Liver (tissue), 9 donors: ENCODE results near the gene PNO1. TPM values are rescaled to one million over a fixed set of nuclear protein-coding genes. Genes with fewer than 3 reads are reported as not detected.

Experiments used
- DNase-seq: peaks from one replicate; pipeline ENCODE4 v3.0.0-alpha.2; 2017; ENCODE audit warnings: low spot score
- H3K27ac ChIP-seq, 2 donors: one replicate each; pipeline ENCODE4 v1.7.0; 2013; ENCODE audit warnings: inconsistent platforms in 2 of 2, low read length in 2 of 2, control low read depth in 1 of 2, low read depth in 1 of 2, mild to moderate bottlenecking in 1 of 2
- H3K27me3 ChIP-seq, 4 donors: one replicate each; pipeline versions ENCODE4 v1.6.1 to v1.7.0; 2013; ENCODE audit warnings: low read length in 3 of 4, inconsistent platforms in 1 of 4, mild to moderate bottlenecking in 1 of 4, moderate library complexity in 1 of 4; ENCODE audit not compliant: control insufficient read depth in 4 of 4, insufficient read depth in 4 of 4
- H3K36me3 ChIP-seq, 4 donors: one replicate each; pipeline versions ENCODE4 v1.6.1 to v1.7.0; 2013; ENCODE audit warnings: low read length in 3 of 4, mild to moderate bottlenecking in 3 of 4, low read depth in 1 of 4, moderate library complexity in 1 of 4; ENCODE audit not compliant: control insufficient read depth in 4 of 4, insufficient read depth in 3 of 4
- H3K4me1 ChIP-seq, 4 donors: one replicate each; pipeline versions ENCODE4 v1.6.1 to v1.7.0; 2013; ENCODE audit warnings: low read length in 3 of 4, mild to moderate bottlenecking in 3 of 4, moderate library complexity in 1 of 4; ENCODE audit not compliant: control insufficient read depth in 4 of 4, insufficient read depth in 4 of 4
- H3K4me3 ChIP-seq, 3 donors: one replicate each; pipeline versions ENCODE4 v1.6.1 to v1.7.0; 2013; ENCODE audit warnings: low read length in 3 of 3, control low read depth in 1 of 3, low read depth in 1 of 3, mild to moderate bottlenecking in 1 of 3
- H3K9ac ChIP-seq, 2 donors: one replicate each; pipeline ENCODE4 v1.7.0; 2013; ENCODE audit warnings: low read length in 2 of 2, mild to moderate bottlenecking in 2 of 2, moderate library complexity in 2 of 2, control low read depth in 1 of 2, low read depth in 1 of 2
- H3K9me3 ChIP-seq, 4 donors: one replicate each; pipeline versions ENCODE4 v1.6.1 to v1.7.0; 2013; ENCODE audit warnings: low read length in 3 of 4; ENCODE audit not compliant: control insufficient read depth in 4 of 4
- EGR1 ChIP-seq, 2 donors: IDR thresholded peaks; 2 replicates each; pipeline ENCODE4 v1.6.1; 2016 to 2018; ENCODE audit warnings: antibody characterized with exemption in 2 of 2, low read depth in 2 of 2
- FOXA1 ChIP-seq: IDR thresholded peaks from 2 replicates; pipeline ENCODE4 v1.6.1; 2016; ENCODE audit warnings: antibody characterized with exemption
- FOXA2 ChIP-seq: IDR thresholded peaks from 2 replicates; pipeline ENCODE4 v1.6.1; 2016; ENCODE audit warnings: antibody characterized with exemption
- GABPA ChIP-seq, 2 donors: IDR thresholded peaks in 1 of 2; conservative IDR thresholded peaks in 1 of 2; 2 replicates each; pipeline ENCODE4 v1.6.1; 2016; ENCODE audit warnings: antibody characterized with exemption in 2 of 2, mild to moderate bottlenecking in 1 of 2, moderate library complexity in 1 of 2
- HNF4A ChIP-seq, 2 donors: conservative IDR thresholded peaks; 2 replicates each; pipeline ENCODE4 v1.6.1; 2016; ENCODE audit warnings: antibody characterized with exemption in 2 of 2, mild to moderate bottlenecking in 2 of 2
- HNF4G ChIP-seq: IDR thresholded peaks from 2 replicates; pipeline ENCODE4 v1.6.1; 2016; ENCODE audit warnings: antibody characterized with exemption
- JUND ChIP-seq, 2 donors: IDR thresholded peaks; 2 replicates each; pipeline ENCODE4 v1.6.1; 2016; ENCODE audit warnings: antibody characterized with exemption in 2 of 2
- MAX ChIP-seq: IDR thresholded peaks from 2 replicates; pipeline ENCODE4 v1.6.1; 2016; ENCODE audit warnings: antibody characterized with exemption
- NR2F2 ChIP-seq: IDR thresholded peaks from 2 replicates; pipeline ENCODE4 v1.6.1; 2016; ENCODE audit warnings: antibody characterized with exemption
- RAD21 ChIP-seq, 2 donors: IDR thresholded peaks; 2 replicates each; pipeline ENCODE4 v1.6.1; 2016; ENCODE audit warnings: antibody characterized with exemption in 2 of 2, mild to moderate bottlenecking in 2 of 2
- RXRA ChIP-seq, 2 donors: IDR thresholded peaks; 2 replicates each; pipeline ENCODE4 v1.6.1; 2017 to 2018; ENCODE audit warnings: antibody characterized with exemption in 2 of 2, mild to moderate bottlenecking in 1 of 2
- SP1 ChIP-seq: IDR thresholded peaks from 2 replicates; pipeline ENCODE4 v1.6.1; 2018; ENCODE audit warnings: antibody characterized with exemption, mild to moderate bottlenecking
- TAF1 ChIP-seq: conservative IDR thresholded peaks from 2 replicates; pipeline ENCODE4 v1.6.1; 2016; ENCODE audit warnings: antibody characterized with exemption, mild to moderate bottlenecking
- YY1 ChIP-seq: IDR thresholded peaks from 2 replicates; pipeline ENCODE4 v1.6.1; 2016; ENCODE audit warnings: antibody characterized with exemption, mild to moderate bottlenecking
- ZBTB33 ChIP-seq: IDR thresholded peaks from 2 replicates; pipeline ENCODE4 v1.6.1; 2016; ENCODE audit warnings: antibody characterized with exemption
- WGBS: extraction: QIAGEN DNeasy Blood & Tissue Kit; methylation state at CpG from one replicate; pipeline ENCODE4 v1.1.7; 2013; 5-methylcytosine and 5-hydroxymethylcytosine counted together
- polyA plus RNA-seq, 2 donors: library from polyadenylated mRNA; stranded (reverse) in 1 of 2; unstranded in 1 of 2; fragments of 200-250 nt in 1 of 2; fragments of >200 nt in 1 of 2; fragmentation: Nextera tagmentation in 1 of 2; extraction: Ambion mirVana in 1 of 2; gene quantifications; one replicate each; pipeline versions ENCODE4 v1.2.1 to v1.2.3, GENCODE V29; 2013 to 2015
- total RNA-seq, 2 donors: library from RNA; depleted of rRNA; stranded (reverse); fragments of >200 nt; gene quantifications; one replicate each; pipeline ENCODE4 v1.2.3, GENCODE V29; 2014
- TF ChIP-seq, protein P1 (sequence below): IDR thresholded peaks from 2 replicates; pipeline ENCODE4 v1.6.1; 2016; ENCODE audit warnings: antibody characterized with exemption
- TF ChIP-seq, protein P2 (sequence below): IDR thresholded peaks from 2 replicates; pipeline ENCODE4 v1.6.1; 2016; ENCODE audit warnings: antibody characterized with exemption, mild to moderate bottlenecking
- TF ChIP-seq, protein P3 (sequence below): fragments of 150-350 bp; IDR thresholded peaks from 2 replicates; pipeline ENCODE4 v1.5.1; 2017; ENCODE audit warnings: improper control_type of control experiment, low read depth, low read length; ENCODE audit not compliant: missing input control
- donor health status: healthy.
- donor health status: healthy.
- donor health status: healthy.
- donor health status: healthy.
- donor health status: healthy.

The PNO1 gene
- total and polyA plus RNA-seq, 4 donors = 5.5 to 9.5 (median 8.4) TPM

GRCh38 chr2:68218343-68218901, 60.7 kb downstream of the PNO1 start:
- WGBS = 39% methylated on average over 1 of the region's 1 CpG
- Histone ChIP-seq H3K27me3 (no peaks in the 10 kb centered on the region), H3K4me1 (peaks cover 2 to 11% (median 9%) of the 10 kb centered on the region in 4 donors), H3K36me3 (peaks cover 0 to 3% (median 1%) of the 10 kb centered on the region in 4 donors), H3K4me3 (no peak overlapping the region), H3K9ac (no peak overlapping the region), H3K27ac (no peak overlapping the region), H3K9me3 (no peaks in the 10 kb centered on the region)
- TF ChIP-seq EGR1 (IDR thresholded peaks at IDR 0.05; ENCODE audit: low read depth in 2 of 2) (no peak), SP1 (no peak), ZBTB33 (no peak), FOXA1 (no peak), JUND (IDR thresholded peaks at IDR 0.05) (no peak), HNF4G (no peak), TAF1 (no peak), RAD21 (IDR thresholded peaks at IDR 0.05) (no peak), NR2F2 (no peak)
- TF ChIP-seq, protein P1, sequence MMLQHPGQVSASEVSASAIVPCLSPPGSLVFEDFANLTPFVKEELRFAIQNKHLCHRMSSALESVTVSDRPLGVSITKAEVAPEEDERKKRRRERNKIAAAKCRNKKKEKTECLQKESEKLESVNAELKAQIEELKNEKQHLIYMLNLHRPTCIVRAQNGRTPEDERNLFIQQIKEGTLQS = no peak
- DNase-seq = no peak

DNA sequence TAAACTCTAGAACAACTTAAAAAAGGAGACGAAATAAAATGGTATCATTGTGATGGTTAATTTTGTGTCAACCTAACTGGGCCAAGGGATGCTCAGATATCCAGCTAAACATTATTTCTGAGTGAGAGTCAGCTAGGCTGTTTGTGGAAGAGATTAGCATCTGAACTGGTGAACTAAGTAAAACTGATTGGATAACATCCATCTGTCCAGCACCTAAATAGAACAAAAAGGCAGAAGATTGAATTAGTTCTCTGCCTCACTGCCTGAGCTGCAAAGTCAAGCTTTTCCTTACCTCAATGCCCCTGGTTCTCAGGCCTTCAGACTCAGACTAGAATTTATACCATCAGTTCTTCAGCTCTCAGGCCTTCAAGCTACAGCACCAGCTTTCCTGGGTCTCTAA, 64.6 kb downstream of the PNO1 start:
- Histone ChIP-seq H3K9ac (no peak overlapping the region), H3K9me3 (no peaks in the 10 kb centered on the region), H3K27ac (no peak overlapping the region), H3K27me3 (no peaks in the 10 kb centered on the region), H3K4me1 (peaks cover 2 to 19% (median 12%) of the 10 kb centered on the region in 4 donors), H3K36me3 (no peaks in the 10 kb centered on the region), H3K4me3 (no peak overlapping the region)
- no peak for TF ChIP-seq RAD21 (IDR thresholded peaks at IDR 0.05)
- WGBS = 96% methylated on average over 1 of the region's 1 CpG
- no peak for DNase-seq

DNA sequence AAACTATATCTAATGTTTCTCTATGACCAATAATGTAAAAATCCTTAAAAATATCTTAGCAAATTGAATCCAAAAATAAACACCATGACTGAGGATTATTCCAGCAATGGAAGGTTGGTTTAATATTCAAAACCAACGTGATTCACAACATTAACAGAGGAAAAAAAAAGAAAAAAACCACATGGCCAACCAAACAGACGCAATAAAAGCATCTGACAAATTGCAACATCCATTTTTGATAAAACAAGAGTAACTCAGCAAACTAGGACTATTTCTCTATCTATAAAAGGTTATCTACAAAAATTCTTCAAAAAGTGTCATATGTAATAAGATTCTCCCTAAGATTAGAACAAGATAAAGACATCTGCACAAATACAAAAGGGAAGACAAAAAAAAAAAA, 65.7 kb downstream of the PNO1 start:
- no peaks in the 10 kb centered on the region for H3K9me3 ChIP-seq
- no peak overlapping the region for H3K27ac ChIP-seq
- DNase-seq = no peak
- H3K9ac ChIP-seq = no peak overlapping the region
- H3K4me3 ChIP-seq = no peak overlapping the region
- peaks cover 2 to 19% (median 8%) of the 10 kb centered on the region in 4 donors for H3K4me1 ChIP-seq
- no peaks in the 10 kb centered on the region for H3K36me3 ChIP-seq
- TF ChIP-seq GABPA (IDR thresholded peaks at IDR 0.05 in 1 of 2, conservative IDR thresholded peaks at IDR 0.05 in 1 of 2) = no peak
- no peak for TF ChIP-seq TAF1
- TF ChIP-seq, protein P1 = no peak
- no peak for TF ChIP-seq FOXA1
- TF ChIP-seq YY1 = no peak
- TF ChIP-seq, protein P2, sequence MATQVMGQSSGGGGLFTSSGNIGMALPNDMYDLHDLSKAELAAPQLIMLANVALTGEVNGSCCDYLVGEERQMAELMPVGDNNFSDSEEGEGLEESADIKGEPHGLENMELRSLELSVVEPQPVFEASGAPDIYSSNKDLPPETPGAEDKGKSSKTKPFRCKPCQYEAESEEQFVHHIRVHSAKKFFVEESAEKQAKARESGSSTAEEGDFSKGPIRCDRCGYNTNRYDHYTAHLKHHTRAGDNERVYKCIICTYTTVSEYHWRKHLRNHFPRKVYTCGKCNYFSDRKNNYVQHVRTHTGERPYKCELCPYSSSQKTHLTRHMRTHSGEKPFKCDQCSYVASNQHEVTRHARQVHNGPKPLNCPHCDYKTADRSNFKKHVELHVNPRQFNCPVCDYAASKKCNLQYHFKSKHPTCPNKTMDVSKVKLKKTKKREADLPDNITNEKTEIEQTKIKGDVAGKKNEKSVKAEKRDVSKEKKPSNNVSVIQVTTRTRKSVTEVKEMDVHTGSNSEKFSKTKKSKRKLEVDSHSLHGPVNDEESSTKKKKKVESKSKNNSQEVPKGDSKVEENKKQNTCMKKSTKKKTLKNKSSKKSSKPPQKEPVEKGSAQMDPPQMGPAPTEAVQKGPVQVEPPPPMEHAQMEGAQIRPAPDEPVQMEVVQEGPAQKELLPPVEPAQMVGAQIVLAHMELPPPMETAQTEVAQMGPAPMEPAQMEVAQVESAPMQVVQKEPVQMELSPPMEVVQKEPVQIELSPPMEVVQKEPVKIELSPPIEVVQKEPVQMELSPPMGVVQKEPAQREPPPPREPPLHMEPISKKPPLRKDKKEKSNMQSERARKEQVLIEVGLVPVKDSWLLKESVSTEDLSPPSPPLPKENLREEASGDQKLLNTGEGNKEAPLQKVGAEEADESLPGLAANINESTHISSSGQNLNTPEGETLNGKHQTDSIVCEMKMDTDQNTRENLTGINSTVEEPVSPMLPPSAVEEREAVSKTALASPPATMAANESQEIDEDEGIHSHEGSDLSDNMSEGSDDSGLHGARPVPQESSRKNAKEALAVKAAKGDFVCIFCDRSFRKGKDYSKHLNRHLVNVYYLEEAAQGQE = no peak
- no peak for TF ChIP-seq HNF4A (conservative IDR thresholded peaks at IDR 0.05)
- no peak for TF ChIP-seq MAX
- no peak for TF ChIP-seq SP1
- no peak for TF ChIP-seq FOXA2
- TF ChIP-seq HNF4G = no peak
- TF ChIP-seq, protein P3, sequence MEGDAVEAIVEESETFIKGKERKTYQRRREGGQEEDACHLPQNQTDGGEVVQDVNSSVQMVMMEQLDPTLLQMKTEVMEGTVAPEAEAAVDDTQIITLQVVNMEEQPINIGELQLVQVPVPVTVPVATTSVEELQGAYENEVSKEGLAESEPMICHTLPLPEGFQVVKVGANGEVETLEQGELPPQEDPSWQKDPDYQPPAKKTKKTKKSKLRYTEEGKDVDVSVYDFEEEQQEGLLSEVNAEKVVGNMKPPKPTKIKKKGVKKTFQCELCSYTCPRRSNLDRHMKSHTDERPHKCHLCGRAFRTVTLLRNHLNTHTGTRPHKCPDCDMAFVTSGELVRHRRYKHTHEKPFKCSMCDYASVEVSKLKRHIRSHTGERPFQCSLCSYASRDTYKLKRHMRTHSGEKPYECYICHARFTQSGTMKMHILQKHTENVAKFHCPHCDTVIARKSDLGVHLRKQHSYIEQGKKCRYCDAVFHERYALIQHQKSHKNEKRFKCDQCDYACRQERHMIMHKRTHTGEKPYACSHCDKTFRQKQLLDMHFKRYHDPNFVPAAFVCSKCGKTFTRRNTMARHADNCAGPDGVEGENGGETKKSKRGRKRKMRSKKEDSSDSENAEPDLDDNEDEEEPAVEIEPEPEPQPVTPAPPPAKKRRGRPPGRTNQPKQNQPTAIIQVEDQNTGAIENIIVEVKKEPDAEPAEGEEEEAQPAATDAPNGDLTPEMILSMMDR = no peak
- TF ChIP-seq JUND (IDR thresholded peaks at IDR 0.05) = no peak
- no peak for TF ChIP-seq RXRA (IDR thresholded peaks at IDR 0.05)
- TF ChIP-seq ZBTB33 = no peak
- H3K27me3 ChIP-seq = no peaks in the 10 kb centered on the region
- WGBS = 62% methylated on average over 2 of the region's 2 CpGs
